Panc1 (cell line): ENCODE data around the gene MTUS2. TPM values are rescaled to one million over a fixed set of nuclear protein-coding genes. Genes with fewer than 3 reads are reported as not detected.

ENCODE experiments used
- ATAC-seq: fragments of 200-7000 bp; cut with Tn5 transposase; 2 replicates; pipeline ENCODE4 v1.9.1; 2020; ENCODE audit warnings: mild to moderate bottlenecking, moderate library complexity
- BruUV-seq: library from RNA; stranded (reverse); fragments of 400-500 nt; replicated peaks from 2 replicates; lab custom pipeline; 2021; lab: Mats Ljungman, UMichigan
- CTCF ChIA-PET: fragments of 300-600 bp; sonication (Branson Sonifier 250); formaldehyde crosslinking; loops from one replicate; lab custom pipeline; 2022; ENCODE audit warnings: antibody characterized with exemption; lab: Charles Lee
- POLR2A ChIA-PET: fragments of 300-600 bp; sonication (Branson Sonifier 250); formaldehyde crosslinking; loops from one replicate; lab custom pipeline; 2022; ENCODE audit warnings: antibody characterized with exemption; lab: Charles Lee
- DNase-seq: peaks from one replicate; pipeline ENCODE4 v3.0.0-alpha.2; 2010; ENCODE audit warnings: low read depth, low spot score
- H3K27ac ChIP-seq: 2 replicates; pipeline ENCODE4 v1.5.1; 2011; ENCODE audit warnings: mild to moderate bottlenecking, low read length, inconsistent platforms
- H3K27me3 ChIP-seq: fragments of 200-500 bp; sonication (Bioruptor generic); 2 replicates; pipeline ENCODE4 v1.6.0; 2014; ENCODE audit warnings: low read length, inconsistent platforms; ENCODE audit not compliant: control insufficient read depth, insufficient read depth
- H3K36me3 ChIP-seq: fragments of 200-500 bp; sonication (Bioruptor generic); 2 replicates; pipeline ENCODE4 v1.5.1; 2014; ENCODE audit warnings: inconsistent platforms, mild to moderate bottlenecking, low read length, moderate library complexity; ENCODE audit not compliant: control insufficient read depth, insufficient read depth
- H3K4me1 ChIP-seq: 2 replicates; pipeline ENCODE4 v1.5.1; 2011; ENCODE audit warnings: inconsistent platforms, mild to moderate bottlenecking, low read length, moderate library complexity; ENCODE audit not compliant: control insufficient read depth, insufficient read depth
- H3K4me3 ChIP-seq, 2 experiments: 2 replicates each; pipeline ENCODE4 v1.5.1; 2011 to 2012; ENCODE audit warnings: low read depth in 2 of 2, low read length in 2 of 2, mild to moderate bottlenecking in 2 of 2, inconsistent platforms in 1 of 2, moderate library complexity in 1 of 2
- H3K9me3 ChIP-seq: fragments of 200-500 bp; sonication (Bioruptor generic); 2 replicates; pipeline ENCODE4 v1.5.1; 2014; ENCODE audit warnings: low read depth, mild to moderate bottlenecking, inconsistent platforms, low read length, moderate library complexity; ENCODE audit not compliant: control insufficient read depth, insufficient read depth
- CTCF ChIP-seq: fragments of 450-650 bp; IDR thresholded peaks from 2 replicates; pipeline ENCODE4 v1.5.1; 2017; ENCODE audit warnings: mild to moderate bottlenecking
- POLR2AphosphoS5 ChIP-seq: IDR thresholded peaks from 2 replicates; pipeline ENCODE4 v1.6.1; 2012; ENCODE audit warnings: mild to moderate bottlenecking, low read depth, low read length, moderate library complexity
- REST ChIP-seq, 2 experiments: IDR thresholded peaks; 2 replicates each; pipeline ENCODE4 v1.6.1; 2011 to 2012; ENCODE audit warnings: low read depth in 2 of 2, control low read depth in 1 of 2, low read length in 1 of 2, mild to moderate bottlenecking in 1 of 2, moderate library complexity in 1 of 2; ENCODE audit not compliant: insufficient read depth in 1 of 2
- SIN3A ChIP-seq: IDR thresholded peaks from 2 replicates; pipeline ENCODE4 v1.6.1; 2012; ENCODE audit warnings: low read depth, mild to moderate bottlenecking, low read length, moderate library complexity, borderline replicate concordance; ENCODE audit not compliant: insufficient read depth
- TCF7L2 ChIP-seq: IDR thresholded peaks from 2 replicates; pipeline ENCODE4 v1.6.1; 2011; ENCODE audit warnings: mild to moderate bottlenecking, low read depth, low read length, inconsistent platforms
- in situ Hi-C: cut with HindIII; loops from 2 replicates; pipeline ENCODE4 v1.10.0; 2016; ENCODE audit warnings: low sequenced_read_pairs, low pct_unique_long_range_greater_than_20kb
- intact Hi-C: fragments of 100-400 bp; cut with micrococcal nuclease; formaldehyde crosslinking; loops from one replicate; pipeline ENCODE4 v1.10.0; 2022; ENCODE audit not compliant: unreplicated experiment
- total RNA-seq: library from RNA; stranded (reverse); gene quantifications from one replicate; pipeline ENCODE4 v1.2.1, GENCODE V29; 2021; ENCODE audit not compliant: unreplicated experiment

MTUS2 gene
- total RNA-seq, 1 experiment from 2014 or later = 0.05 TPM

GRCh38 chr13:29294821-29295220 lies 474.7 kb downstream of the MTUS2 start:
- no peak overlapping the region for H3K4me3 ChIP-seq
- in situ Hi-C loops (no loop called here), intact Hi-C loops (no loop called here)
- ATAC-seq = no peak
- CTCF ChIA-PET = no interaction called here
- no peaks in the 10 kb centered on the region for H3K9me3 ChIP-seq
- H3K27ac ChIP-seq = no peak overlapping the region
- POLR2A ChIA-PET = no interaction called here
- H3K27me3 ChIP-seq = no peaks in the 10 kb centered on the region
- no TSS peak for BruUV-seq
- no peak for DNase-seq
- no peaks in the 10 kb centered on the region for H3K4me1 ChIP-seq
- H3K36me3 ChIP-seq = no peaks in the 10 kb centered on the region
- TF ChIP-seq REST (IDR thresholded peaks at IDR 0.05; ENCODE audit: insufficient read depth in 1 of 2, low read depth in 2 of 2, low read length in 1 of 2) (no peak), TCF7L2 (no peak), POLR2AphosphoS5 (no peak), CTCF (no peak), SIN3A (no peak)

DNA sequence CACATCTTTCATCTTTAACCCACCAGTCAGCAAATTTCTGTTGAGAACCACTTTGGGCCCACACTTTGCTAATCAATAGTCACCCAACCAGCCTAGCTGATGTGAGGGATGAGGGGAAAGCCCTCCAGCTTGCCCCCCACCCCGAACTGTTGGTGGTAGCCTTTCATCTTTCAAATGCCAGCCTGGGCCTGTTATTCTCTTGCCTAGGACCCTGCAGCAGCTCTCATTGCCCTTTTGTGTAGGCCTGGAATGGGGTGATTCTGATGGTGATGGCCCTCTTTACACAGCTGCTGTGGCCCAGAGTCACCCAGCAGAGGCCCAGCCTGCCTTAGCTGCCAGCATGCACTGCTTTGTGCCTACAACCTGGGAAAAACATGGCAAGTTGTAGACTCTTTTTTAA lies 480.9 kb downstream of the MTUS2 start:
- Histone ChIP-seq H3K9me3 (no peaks in the 10 kb centered on the region), H3K27me3 (no peaks in the 10 kb centered on the region), H3K4me3 (no peak overlapping the region), H3K36me3 (no peaks in the 10 kb centered on the region), H3K4me1 (no peaks in the 10 kb centered on the region), H3K27ac (no peak overlapping the region)
- in situ Hi-C loops (no loop called here), intact Hi-C loops (no loop called here)
- TF ChIP-seq SIN3A (no peak), TCF7L2 (no peak), REST (IDR thresholded peaks at IDR 0.05; ENCODE audit: insufficient read depth in 1 of 2, low read depth in 2 of 2, low read length in 1 of 2) (no peak), POLR2AphosphoS5 (no peak), CTCF (no peak)
- CTCF ChIA-PET = no interaction called here
- no peak for DNase-seq
- no TSS peak for BruUV-seq
- ATAC-seq = no peak
- POLR2A ChIA-PET = no interaction called here
